ENCODE measurements around the gene BIRC7.

Gene BIRC7

DNA sequence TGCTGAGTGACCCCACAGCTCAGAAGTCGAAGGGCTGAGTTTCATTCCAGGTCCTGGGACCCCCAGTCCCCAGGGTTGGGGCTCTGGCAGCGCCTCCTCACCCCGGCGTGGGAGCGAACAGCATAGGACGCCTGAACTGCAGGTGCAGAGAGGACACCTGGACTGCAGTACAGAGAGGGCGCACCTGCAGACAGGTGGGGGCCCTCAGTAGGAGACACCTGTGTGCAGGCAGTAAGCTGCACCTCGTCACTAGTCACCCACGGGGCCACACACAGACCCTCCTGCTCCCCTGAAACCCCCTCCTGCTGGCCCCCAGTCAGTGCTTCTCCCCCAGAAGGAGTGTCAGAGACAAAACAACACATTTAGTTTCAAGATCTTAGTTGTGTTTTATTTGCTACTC is 27.1 kb downstream of the BIRC7 start:
- H3K4me3 ChIP-seq (ENCODE audit: low read depth, low read length, poor library complexity, severe bottlenecking): no peak overlapping the region
- no peaks in the 10 kb centered on the region for H3K4me1 ChIP-seq (ENCODE audit: insufficient read depth, low read length, severe bottlenecking)
- H3K9me3 ChIP-seq (ENCODE audit: low read length): no peaks in the 10 kb centered on the region
- H4K20me1 ChIP-seq (ENCODE audit: insufficient read depth, low read length): no peaks in the 10 kb centered on the region
- H3K9ac ChIP-seq (ENCODE audit: low read length): no peak overlapping the region
- H3K36me3 ChIP-seq (ENCODE audit: insufficient read depth, low read length): no peaks in the 10 kb centered on the region
- H3K79me2 ChIP-seq (ENCODE audit: insufficient read depth, low read length): no peaks in the 10 kb centered on the region
- no peak overlapping the region for H2AFZ ChIP-seq (ENCODE audit: low read length)
- H3K4me2 ChIP-seq (ENCODE audit: low read length): no peak overlapping the region
- TF ChIP-seq, protein P1, sequence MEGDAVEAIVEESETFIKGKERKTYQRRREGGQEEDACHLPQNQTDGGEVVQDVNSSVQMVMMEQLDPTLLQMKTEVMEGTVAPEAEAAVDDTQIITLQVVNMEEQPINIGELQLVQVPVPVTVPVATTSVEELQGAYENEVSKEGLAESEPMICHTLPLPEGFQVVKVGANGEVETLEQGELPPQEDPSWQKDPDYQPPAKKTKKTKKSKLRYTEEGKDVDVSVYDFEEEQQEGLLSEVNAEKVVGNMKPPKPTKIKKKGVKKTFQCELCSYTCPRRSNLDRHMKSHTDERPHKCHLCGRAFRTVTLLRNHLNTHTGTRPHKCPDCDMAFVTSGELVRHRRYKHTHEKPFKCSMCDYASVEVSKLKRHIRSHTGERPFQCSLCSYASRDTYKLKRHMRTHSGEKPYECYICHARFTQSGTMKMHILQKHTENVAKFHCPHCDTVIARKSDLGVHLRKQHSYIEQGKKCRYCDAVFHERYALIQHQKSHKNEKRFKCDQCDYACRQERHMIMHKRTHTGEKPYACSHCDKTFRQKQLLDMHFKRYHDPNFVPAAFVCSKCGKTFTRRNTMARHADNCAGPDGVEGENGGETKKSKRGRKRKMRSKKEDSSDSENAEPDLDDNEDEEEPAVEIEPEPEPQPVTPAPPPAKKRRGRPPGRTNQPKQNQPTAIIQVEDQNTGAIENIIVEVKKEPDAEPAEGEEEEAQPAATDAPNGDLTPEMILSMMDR (IDR thresholded peaks at IDR 0.05; ENCODE audit: low read length): no peak
- no peak for TF ChIP-seq EZH2 (IDR thresholded peaks at IDR 0.05; ENCODE audit: borderline replicate concordance, low read length)
- no peaks in the 10 kb centered on the region for H3F3A ChIP-seq (ENCODE audit: insufficient read depth, low read length)
- H3K27me3 ChIP-seq (ENCODE audit: insufficient read depth, low read length): 0 out of 2 replicates have a peak, but pooled peaks cover 4% of the 10 kb centered on the region
- no peak overlapping the region for H3K27ac ChIP-seq (ENCODE audit: low read depth, low read length, poor library complexity, severe bottlenecking)
- no peaks in the 10 kb centered on the region for H3K9me2 ChIP-seq (ENCODE audit: low read depth, low read length)

DNA sequence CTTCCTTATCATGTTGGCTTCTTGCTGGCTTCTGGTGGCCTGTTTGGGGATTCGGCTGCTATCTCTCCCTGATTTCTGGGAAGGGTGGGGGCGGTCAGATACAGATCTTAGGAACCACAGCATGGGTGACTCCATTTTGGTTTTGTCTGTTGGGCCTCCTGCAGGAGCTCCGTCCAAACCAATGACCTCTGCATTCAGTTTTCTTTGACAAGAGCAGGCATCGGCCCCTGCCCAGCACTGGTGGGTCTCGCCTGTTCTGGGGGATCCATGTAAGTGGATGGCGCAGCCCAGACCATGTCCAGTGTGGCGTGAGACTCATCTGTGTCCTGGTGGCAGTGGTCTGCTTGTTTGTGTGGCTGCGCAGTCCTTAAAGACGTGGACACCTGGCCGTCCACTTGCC is 28.3 kb downstream of the BIRC7 start:
- TF ChIP-seq, protein P1 (IDR thresholded peaks at IDR 0.05; ENCODE audit: low read length): no peak
- no peak for TF ChIP-seq EZH2 (IDR thresholded peaks at IDR 0.05; ENCODE audit: borderline replicate concordance, low read length)
- Histone ChIP-seq H3K36me3 (ENCODE audit: insufficient read depth, low read length) (no peaks in the 10 kb centered on the region), H3K4me3 (ENCODE audit: low read depth, low read length, poor library complexity, severe bottlenecking) (no peak overlapping the region), H3K9me3 (ENCODE audit: low read length) (no peaks in the 10 kb centered on the region), H3K27ac (ENCODE audit: low read depth, low read length, poor library complexity, severe bottlenecking) (no peak overlapping the region), H3K4me1 (ENCODE audit: insufficient read depth, low read length, severe bottlenecking) (no peaks in the 10 kb centered on the region), H3K4me2 (ENCODE audit: low read length) (no peak overlapping the region), H3K9me2 (ENCODE audit: low read depth, low read length) (no peaks in the 10 kb centered on the region), H3K79me2 (ENCODE audit: insufficient read depth, low read length) (no peaks in the 10 kb centered on the region), H2AFZ (ENCODE audit: low read length) (no peak overlapping the region), H3F3A (ENCODE audit: insufficient read depth, low read length) (no peaks in the 10 kb centered on the region), H3K9ac (ENCODE audit: low read length) (no peak overlapping the region), H3K27me3 (ENCODE audit: insufficient read depth, low read length) (0 out of 2 replicates have a peak, but pooled peaks cover 4% of the 10 kb centered on the region), H4K20me1 (ENCODE audit: insufficient read depth, low read length) (no peaks in the 10 kb centered on the region)

DNA sequence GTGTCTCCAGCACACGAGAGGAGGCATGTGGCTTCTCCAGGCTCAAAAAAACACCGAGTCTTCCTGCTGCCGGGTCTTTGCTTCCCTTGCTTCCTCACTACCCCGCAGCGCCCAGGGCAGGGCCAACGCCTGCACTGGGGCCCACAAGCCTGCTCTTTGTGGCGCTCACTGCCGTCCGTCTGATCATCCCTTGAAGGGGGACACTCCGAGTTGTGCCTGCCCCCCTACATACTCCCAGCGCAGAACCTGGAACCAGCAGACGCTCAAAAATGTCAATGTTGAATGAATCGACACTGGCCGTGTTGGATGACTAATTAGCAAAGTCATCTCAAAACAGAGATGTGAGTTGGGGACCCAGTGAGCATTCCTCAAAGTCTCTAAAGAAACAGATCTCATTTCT is 28.8 kb downstream of the BIRC7 start:
- H3F3A ChIP-seq (ENCODE audit: insufficient read depth, low read length): no peaks in the 10 kb centered on the region
- H3K9me3 ChIP-seq (ENCODE audit: low read length): no peaks in the 10 kb centered on the region
- 0 out of 2 replicates have a peak, but pooled peaks cover 4% of the 10 kb centered on the region for H3K27me3 ChIP-seq (ENCODE audit: insufficient read depth, low read length)
- no peaks in the 10 kb centered on the region for H3K79me2 ChIP-seq (ENCODE audit: insufficient read depth, low read length)
- no peaks in the 10 kb centered on the region for H3K36me3 ChIP-seq (ENCODE audit: insufficient read depth, low read length)
- no peak overlapping the region for H3K4me3 ChIP-seq (ENCODE audit: low read depth, low read length, poor library complexity, severe bottlenecking)
- H3K9me2 ChIP-seq (ENCODE audit: low read depth, low read length): no peaks in the 10 kb centered on the region
- no peaks in the 10 kb centered on the region for H3K4me1 ChIP-seq (ENCODE audit: insufficient read depth, low read length, severe bottlenecking)
- H4K20me1 ChIP-seq (ENCODE audit: insufficient read depth, low read length): no peaks in the 10 kb centered on the region
- no peak overlapping the region for H2AFZ ChIP-seq (ENCODE audit: low read length)
- H3K9ac ChIP-seq (ENCODE audit: low read length): no peak overlapping the region
- H3K4me2 ChIP-seq (ENCODE audit: low read length): no peak overlapping the region
- H3K27ac ChIP-seq (ENCODE audit: low read depth, low read length, poor library complexity, severe bottlenecking): no peak overlapping the region
- no peak for TF ChIP-seq EZH2 (IDR thresholded peaks at IDR 0.05; ENCODE audit: borderline replicate concordance, low read length)
- TF ChIP-seq, protein P1 (IDR thresholded peaks at IDR 0.05; ENCODE audit: low read length): no peak

All from OCI-LY1 (cell line).